ENCODE data around the gene ADA.
"Not testable (repeated sequence)": the region's sequence is repeated elsewhere in the genome, so short reads cannot be mapped to it uniquely, and the experiment has no call there.

ADA gene

GRCh38 chr20:44651684-44652423 is at the start of gene ADA:
Gene ADA (minus strand): TSS chr20:44651699. CDS start chr20:44651607, 92 bp downstream.
- peak; percentile 84 for DNase-seq (ENCODE audit: low read depth)
- H3K9ac ChIP-seq (ENCODE audit: low read length): peak within 1 kb of the TSS; percentile 88

GRCh38 chr20:44700306-44700705 is 48.8 kb upstream of the ADA start:
- Histone ChIP-seq H3K4me1 (ENCODE audit: control insufficient read depth, insufficient read depth, low read length) (peaks cover 50% of the 10 kb centered on the region), H3K4me3 (ENCODE audit: low read length) (no peak overlapping the region), H3K9ac (ENCODE audit: low read length) (no peak overlapping the region), H3K36me3 (ENCODE audit: control insufficient read depth, insufficient read depth, low read length, severe bottlenecking) (no peaks in the 10 kb centered on the region), H3K9me3 (ENCODE audit: control insufficient read depth, low read length) (no peaks in the 10 kb centered on the region), H3K27me3 (replicated peaks; ENCODE audit: control insufficient read depth, insufficient read depth, low read length) (no peaks in the 10 kb centered on the region)
- no peak for DNase-seq (ENCODE audit: low read depth)

More at GRCh38 chr20:44651684-44652423, at the start of gene ADA:
- Histone ChIP-seq H3K36me3 (ENCODE audit: control insufficient read depth, insufficient read depth, low read length, severe bottlenecking) (no peaks in the 10 kb centered on the region), H3K4me3 (ENCODE audit: low read length) (peak within 1 kb of the TSS; percentile 81), H3K9me3 (ENCODE audit: control insufficient read depth, low read length) (no peaks in the 10 kb centered on the region), H3K4me1 (ENCODE audit: control insufficient read depth, insufficient read depth, low read length) (peaks cover 28% of the 10 kb centered on the region), H3K27me3 (replicated peaks; ENCODE audit: control insufficient read depth, insufficient read depth, low read length) (peaks cover 3% of the 10 kb centered on the region)

GRCh38 chr20:44698351-44698750 is 46.9 kb upstream of the ADA start:
- H3K4me1 ChIP-seq (ENCODE audit: control insufficient read depth, insufficient read depth, low read length): peaks cover 53% of the 10 kb centered on the region
- no peaks in the 10 kb centered on the region for H3K36me3 ChIP-seq (ENCODE audit: control insufficient read depth, insufficient read depth, low read length, severe bottlenecking)
- H3K9me3 ChIP-seq (ENCODE audit: control insufficient read depth, low read length): no peaks in the 10 kb centered on the region
- no peak overlapping the region for H3K4me3 ChIP-seq (ENCODE audit: low read length)
- H3K27me3 ChIP-seq (replicated peaks; ENCODE audit: control insufficient read depth, insufficient read depth, low read length): no peaks in the 10 kb centered on the region
- no peak for DNase-seq (ENCODE audit: low read depth)
- H3K9ac ChIP-seq (ENCODE audit: low read length): no peak overlapping the region

- not testable (repeated sequence) for H3K36me3 ChIP-seq (ENCODE audit: control insufficient read depth, insufficient read depth, low read length, severe bottlenecking); H3K4me3 ChIP-seq (ENCODE audit: low read length); H3K27me3 ChIP-seq (replicated peaks; ENCODE audit: control insufficient read depth, insufficient read depth, low read length); DNase-seq (ENCODE audit: low read depth); H3K9me3 ChIP-seq (ENCODE audit: control insufficient read depth, low read length)
- Histone ChIP-seq H3K9ac (ENCODE audit: low read length) (peak overlapping the region; percentile 72), H3K4me1 (ENCODE audit: control insufficient read depth, insufficient read depth, low read length) (peaks cover 55% of the 10 kb centered on the region)
Measured at GRCh38 chr20:44697041-44697440, 45.5 kb upstream of the ADA start.

GRCh38 chr20:44696315-44696714 is 44.8 kb upstream of the ADA start:
- Histone ChIP-seq H3K9ac (ENCODE audit: low read length) (peak overlapping the region; percentile 72), H3K4me1 (ENCODE audit: control insufficient read depth, insufficient read depth, low read length) (peaks cover 55% of the 10 kb centered on the region), H3K9me3 (ENCODE audit: control insufficient read depth, low read length) (no peaks in the 10 kb centered on the region), H3K27me3 (replicated peaks; ENCODE audit: control insufficient read depth, insufficient read depth, low read length) (no peaks in the 10 kb centered on the region), H3K36me3 (ENCODE audit: control insufficient read depth, insufficient read depth, low read length, severe bottlenecking) (no peaks in the 10 kb centered on the region), H3K4me3 (ENCODE audit: low read length) (peak overlapping the region; percentile 31)
- no peak for DNase-seq (ENCODE audit: low read depth)

- DNase-seq (ENCODE audit: low read depth): peak; percentile 64
- no peaks in the 10 kb centered on the region for H3K9me3 ChIP-seq (ENCODE audit: control insufficient read depth, low read length)
- peaks cover 55% of the 10 kb centered on the region for H3K4me1 ChIP-seq (ENCODE audit: control insufficient read depth, insufficient read depth, low read length)
- peak overlapping the region; percentile 72 for H3K9ac ChIP-seq (ENCODE audit: low read length)
- no peaks in the 10 kb centered on the region for H3K27me3 ChIP-seq (replicated peaks; ENCODE audit: control insufficient read depth, insufficient read depth, low read length)
- H3K4me3 ChIP-seq (ENCODE audit: low read length): peak overlapping the region; percentile 31
- H3K36me3 ChIP-seq (ENCODE audit: control insufficient read depth, insufficient read depth, low read length, severe bottlenecking): no peaks in the 10 kb centered on the region
Measured at GRCh38 chr20:44695674-44696300, 44.3 kb upstream of the ADA start.

- Histone ChIP-seq H3K4me3 (ENCODE audit: low read length) (peak overlapping the region; percentile 8), H3K36me3 (ENCODE audit: control insufficient read depth, insufficient read depth, low read length, severe bottlenecking) (no peaks in the 10 kb centered on the region), H3K9me3 (ENCODE audit: control insufficient read depth, low read length) (no peaks in the 10 kb centered on the region), H3K9ac (ENCODE audit: low read length) (peak overlapping the region; percentile 72), H3K27me3 (replicated peaks; ENCODE audit: control insufficient read depth, insufficient read depth, low read length) (no peaks in the 10 kb centered on the region), H3K4me1 (ENCODE audit: control insufficient read depth, insufficient read depth, low read length) (peaks cover 57% of the 10 kb centered on the region)
- no peak for DNase-seq (ENCODE audit: low read depth)
Measured at GRCh38 chr20:44695295-44695673, 43.8 kb upstream of the ADA start.

- no peak for DNase-seq (ENCODE audit: low read depth)
- H3K9me3 ChIP-seq (ENCODE audit: control insufficient read depth, low read length): no peaks in the 10 kb centered on the region
- no peak overlapping the region for H3K4me3 ChIP-seq (ENCODE audit: low read length)
- H3K4me1 ChIP-seq (ENCODE audit: control insufficient read depth, insufficient read depth, low read length): peaks cover 57% of the 10 kb centered on the region
- H3K9ac ChIP-seq (ENCODE audit: low read length): peak overlapping the region; percentile 72
- H3K27me3 ChIP-seq (replicated peaks; ENCODE audit: control insufficient read depth, insufficient read depth, low read length): no peaks in the 10 kb centered on the region
- H3K36me3 ChIP-seq (ENCODE audit: control insufficient read depth, insufficient read depth, low read length, severe bottlenecking): no peaks in the 10 kb centered on the region
Measured at GRCh38 chr20:44694159-44694558, 42.7 kb upstream of the ADA start.

- Histone ChIP-seq H3K9me3 (ENCODE audit: control insufficient read depth, low read length) (no peaks in the 10 kb centered on the region), H3K9ac (ENCODE audit: low read length) (peak overlapping the region; percentile 50), H3K36me3 (ENCODE audit: control insufficient read depth, insufficient read depth, low read length, severe bottlenecking) (no peaks in the 10 kb centered on the region), H3K4me3 (ENCODE audit: low read length) (peak overlapping the region; percentile 3), H3K4me1 (ENCODE audit: control insufficient read depth, insufficient read depth, low read length) (peaks cover 57% of the 10 kb centered on the region), H3K27me3 (replicated peaks; ENCODE audit: control insufficient read depth, insufficient read depth, low read length) (no peaks in the 10 kb centered on the region)
- DNase-seq (ENCODE audit: low read depth): no peak
Measured at GRCh38 chr20:44693627-44694026, 42.1 kb upstream of the ADA start.

- Histone ChIP-seq H3K9ac (ENCODE audit: low read length) (peak overlapping the region; percentile 81), H3K4me3 (ENCODE audit: low read length) (peak overlapping the region; percentile 19), H3K9me3 (ENCODE audit: control insufficient read depth, low read length) (no peaks in the 10 kb centered on the region), H3K36me3 (ENCODE audit: control insufficient read depth, insufficient read depth, low read length, severe bottlenecking) (no peaks in the 10 kb centered on the region), H3K27me3 (replicated peaks; ENCODE audit: control insufficient read depth, insufficient read depth, low read length) (no peaks in the 10 kb centered on the region), H3K4me1 (ENCODE audit: control insufficient read depth, insufficient read depth, low read length) (peaks cover 57% of the 10 kb centered on the region)
- DNase-seq (ENCODE audit: low read depth): peak; percentile 98
Measured at GRCh38 chr20:44692932-44693480, 41.5 kb upstream of the ADA start.
